Choroid plexus epithelial cell (primary cell): ENCODE data around the gene NCKAP5.

Experiments
- DNase-seq: peaks from one replicate; pipeline ENCODE4 v3.0.0-alpha.2; 2010; ENCODE audit warnings: low read depth
- H3K4me3 ChIP-seq: 2 replicates; pipeline ENCODE4 v1.5.1; 2011; ENCODE audit warnings: low read depth, mild to moderate bottlenecking, control low read depth, low read length, moderate library complexity
- CTCF ChIP-seq: conservative IDR thresholded peaks from 2 replicates; pipeline ENCODE4 v1.5.1; 2011; ENCODE audit warnings: low read depth, mild to moderate bottlenecking, control low read depth, inconsistent platforms, low read length, moderate library complexity

Gene NCKAP5

GRCh38 chr2:133409581-133410285 is 158.5 kb downstream of the NCKAP5 start:
- TF ChIP-seq CTCF = no peak
- DNase-seq = no peak

GRCh38 chr2:133408671-133409070 is 159.6 kb downstream of the NCKAP5 start:
- no peak for TF ChIP-seq CTCF
- DNase-seq = no peak
- H3K4me3 ChIP-seq = no peak overlapping the region

More at GRCh38 chr2:133409581-133410285, 158.5 kb downstream of the NCKAP5 start:
- no peak overlapping the region for H3K4me3 ChIP-seq

- no peak overlapping the region for H3K4me3 ChIP-seq
- DNase-seq = no peak
- no peak for TF ChIP-seq CTCF
Observed at GRCh38 chr2:133407341-133407740, 160.9 kb downstream of the NCKAP5 start.

- no peak for DNase-seq
- no peak overlapping the region for H3K4me3 ChIP-seq
- TF ChIP-seq CTCF = no peak
Observed at GRCh38 chr2:133405252-133405651, 163.0 kb downstream of the NCKAP5 start.

GRCh38 chr2:133400411-133400810 is 167.9 kb downstream of the NCKAP5 start:
- H3K4me3 ChIP-seq = no peak overlapping the region
- no peak for TF ChIP-seq CTCF
- DNase-seq = no peak

GRCh38 chr2:133393895-133394294 is 174.4 kb downstream of the NCKAP5 start:
- TF ChIP-seq CTCF = no peak
- no peak overlapping the region for H3K4me3 ChIP-seq
- no peak for DNase-seq

- no peak overlapping the region for H3K4me3 ChIP-seq
- TF ChIP-seq CTCF = no peak
- DNase-seq = peak; percentile 13
Observed at GRCh38 chr2:133390156-133390555, 178.1 kb downstream of the NCKAP5 start.
